ENCODE results near the gene UNC5B. TPM values are rescaled to one million over a fixed set of nuclear protein-coding genes. Genes with fewer than 3 reads are reported as not detected.
"Not testable (repeated sequence)": the region's sequence is repeated elsewhere in the genome, so short reads cannot be mapped to it uniquely, and the experiment has no call there.

UNC5B gene
- total RNA-seq, 2 experiments from 2014 or later, result not detected

DNA sequence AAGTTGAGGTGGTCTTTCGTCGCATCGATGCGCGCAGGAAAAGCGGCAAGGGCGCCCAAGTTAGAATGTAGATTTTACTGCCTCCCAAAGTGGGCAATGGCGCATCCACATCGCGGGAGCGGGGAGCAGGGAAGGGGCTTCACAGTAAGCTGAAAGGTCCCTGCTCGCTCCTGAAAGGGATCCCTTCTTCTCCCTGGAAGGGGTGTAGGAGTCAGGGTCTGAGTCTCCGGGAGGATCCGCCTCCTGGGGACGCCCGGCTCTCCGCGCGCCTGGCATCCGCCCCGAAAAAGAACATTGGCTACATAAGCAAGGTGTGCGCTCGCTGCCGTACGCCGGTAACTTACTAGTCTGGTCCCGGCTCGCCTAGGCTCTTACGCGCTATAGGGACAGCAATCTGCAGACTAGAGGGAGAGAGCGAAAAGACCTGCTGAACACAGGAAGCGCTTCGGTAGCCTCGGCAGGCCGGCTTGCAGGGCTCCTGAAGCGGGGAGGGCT is 804 bp downstream of the UNC5B start:
- H3K4me3 Mint-ChIP-seq, result peak overlapping the region; percentile 5
- ChIA-PET CTCF (no interaction called here), POLR2A (no interaction called here)
- H3K4me1 Mint-ChIP-seq, result peaks cover 2% of the 10 kb centered on the region
- peaks cover 72% of the 10 kb centered on the region for H3K27me3 Mint-ChIP-seq
- no peak overlapping the region for H3K27ac Mint-ChIP-seq
- H3K36me3 Mint-ChIP-seq (ENCODE audit: low read depth), result no peaks in the 10 kb centered on the region
- H3K9me3 Mint-ChIP-seq, result no peaks in the 10 kb centered on the region
- DNase-seq, result peak; percentile 26

DNA sequence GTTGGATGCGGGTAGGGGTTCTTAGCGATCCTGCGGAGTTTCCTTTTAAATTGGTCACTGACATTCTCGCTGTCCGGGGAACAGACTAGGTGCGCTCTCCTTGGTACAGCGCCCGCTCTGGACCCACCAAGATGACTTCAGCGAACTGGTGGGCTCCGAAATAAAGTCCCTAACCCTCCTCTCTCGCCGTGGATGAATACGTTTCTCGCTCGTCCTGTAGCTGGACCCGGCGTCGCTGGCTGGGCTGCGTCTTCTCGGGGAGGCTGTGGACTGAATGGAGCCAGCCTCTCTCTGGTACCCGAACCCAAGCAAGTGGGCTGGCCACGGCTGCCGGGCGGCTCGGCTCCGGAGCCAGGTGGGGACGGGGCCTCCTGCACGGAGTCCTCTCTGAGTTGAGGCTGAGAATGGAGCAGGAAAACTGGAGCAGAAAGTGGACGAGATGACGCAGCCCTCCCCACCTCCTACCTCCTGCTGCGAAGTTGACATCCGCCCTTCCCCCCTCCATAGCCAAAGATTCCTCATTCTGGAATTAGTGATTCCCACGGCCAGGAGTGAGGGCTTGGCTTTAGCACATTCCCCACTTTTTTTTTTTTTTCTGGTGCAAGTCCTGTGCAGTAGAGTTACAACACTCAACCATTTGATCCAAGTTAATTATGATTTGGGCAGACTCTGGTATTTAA is 1.5 kb downstream of the UNC5B start:
- Mint-ChIP-seq H3K9me3 (no peaks in the 10 kb centered on the region), H3K27ac (no peak overlapping the region), H3K4me3 (no peak overlapping the region), H3K27me3 (peaks cover 74% of the 10 kb centered on the region), H3K36me3 (ENCODE audit: low read depth) (no peaks in the 10 kb centered on the region), H3K4me1 (peaks cover 2% of the 10 kb centered on the region)
- ChIA-PET CTCF (no interaction called here), POLR2A (no interaction called here)
- DNase-seq, result no peak

DNA sequence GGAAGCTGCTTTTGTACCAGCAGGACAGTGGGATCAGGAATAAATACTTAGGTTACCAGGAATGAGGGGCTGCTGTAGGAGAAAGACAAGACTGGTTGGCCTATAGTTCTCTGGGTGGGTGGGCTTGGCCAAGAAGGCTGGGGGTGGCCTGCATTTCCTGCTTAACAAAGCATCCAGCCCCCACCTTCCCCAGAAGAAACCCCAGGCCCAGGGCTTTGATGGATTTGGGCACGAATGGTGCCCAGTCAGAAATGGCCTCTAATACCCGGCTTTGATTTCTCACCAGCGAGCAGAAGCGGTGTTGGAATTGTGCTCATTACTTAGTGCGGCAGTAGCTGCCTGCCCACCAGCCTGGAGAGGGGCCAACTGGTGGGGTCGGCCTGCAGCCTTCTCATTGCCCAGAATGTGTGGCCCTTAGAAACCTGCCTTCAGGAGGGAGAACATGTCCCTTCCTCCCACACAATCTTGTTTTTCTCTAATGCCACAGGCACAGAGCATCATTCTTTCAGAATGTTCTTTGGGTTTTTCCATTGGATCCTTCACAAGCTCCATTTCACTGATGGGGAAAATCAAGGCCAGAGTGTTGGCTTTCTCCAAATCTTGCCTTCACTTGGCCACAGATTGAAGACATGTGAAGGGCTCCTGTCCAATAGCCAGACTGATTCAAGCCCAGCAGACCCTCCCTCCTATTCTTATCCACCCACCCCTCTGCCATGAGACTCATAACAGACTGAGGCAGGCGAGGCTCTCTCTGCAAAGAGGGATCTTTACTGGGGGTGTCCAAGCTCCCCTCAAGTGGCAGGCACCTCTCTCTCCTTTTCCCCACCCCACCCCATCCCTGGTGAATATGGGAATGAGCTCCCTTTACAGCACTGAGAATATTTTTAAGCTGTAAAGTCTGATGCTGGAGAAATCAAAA is 2.5 kb downstream of the UNC5B start:
- Mint-ChIP-seq H3K4me3 (no peak overlapping the region), H3K9me3 (no peaks in the 10 kb centered on the region), H3K4me1 (peaks cover 2% of the 10 kb centered on the region), H3K27me3 (peaks cover 75% of the 10 kb centered on the region), H3K27ac (no peak overlapping the region), H3K36me3 (ENCODE audit: low read depth) (no peaks in the 10 kb centered on the region)
- no peak for DNase-seq
- ChIA-PET POLR2A (no interaction called here), CTCF (interaction anchor here (0.8 to 1.4 kb wide), 2 partner anchors 9 to 55 kb away, joined by 3 to 8 read pairs; no protein-coding TSS in a partner anchor)

DNA sequence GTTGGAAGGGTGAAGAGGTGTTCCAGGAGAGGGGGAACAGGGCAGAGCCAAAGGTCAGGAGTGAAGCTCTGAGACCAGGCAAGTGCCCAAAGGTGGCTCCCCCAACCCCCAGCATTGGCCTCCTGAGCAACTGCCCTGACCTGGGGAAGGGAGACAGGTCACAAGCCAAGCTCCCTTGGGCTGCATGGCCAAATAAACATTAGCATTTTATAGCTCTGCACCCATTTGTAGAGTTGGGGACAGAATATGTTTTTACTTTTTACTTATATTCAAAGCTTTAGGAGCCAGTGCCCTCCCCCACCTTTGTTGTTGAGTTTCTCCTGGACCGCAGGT is 4.0 kb downstream of the UNC5B start:
- Mint-ChIP-seq H3K9me3 (no peaks in the 10 kb centered on the region), H3K36me3 (ENCODE audit: low read depth) (no peaks in the 10 kb centered on the region), H3K4me1 (peaks cover 2% of the 10 kb centered on the region), H3K27ac (no peak overlapping the region), H3K4me3 (no peak overlapping the region), H3K27me3 (peaks cover 63% of the 10 kb centered on the region)
- no peak for DNase-seq
- ChIA-PET POLR2A (no interaction called here), CTCF (interaction anchor here (1.3 to 1.4 kb wide), 2 partner anchors 54 to 832 kb away, joined by 3 to 4 read pairs; no protein-coding TSS in a partner anchor)

DNA sequence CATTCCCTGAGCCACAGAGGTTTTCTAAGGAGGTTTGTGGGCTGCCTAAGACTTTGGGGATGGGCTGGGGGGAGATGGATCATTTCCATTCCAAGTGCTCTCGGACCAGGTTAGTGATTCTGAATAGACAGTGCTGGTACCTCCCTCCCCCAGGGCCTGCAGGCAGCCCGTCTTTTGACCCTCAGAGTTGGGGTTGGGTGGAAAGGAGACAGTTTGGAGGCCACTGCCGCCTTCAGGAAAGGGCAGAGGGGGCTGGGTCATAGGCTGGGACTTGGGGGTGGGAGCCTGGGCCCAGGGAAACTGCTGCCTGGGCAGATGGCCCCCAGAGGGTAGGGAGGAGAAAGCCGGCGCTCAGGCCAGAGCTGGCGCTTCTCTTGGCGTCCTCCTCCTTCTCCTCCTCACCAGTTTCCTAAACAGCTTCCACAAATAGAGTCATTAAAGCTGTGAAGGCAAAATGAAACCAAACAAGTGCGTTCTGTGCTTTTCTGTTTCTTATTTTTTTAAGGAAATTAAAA is 4.4 kb downstream of the UNC5B start:
- Mint-ChIP-seq H3K9me3 (no peaks in the 10 kb centered on the region), H3K36me3 (ENCODE audit: low read depth) (no peaks in the 10 kb centered on the region), H3K27me3 (peaks cover 58% of the 10 kb centered on the region), H3K27ac (no peak overlapping the region), H3K4me3 (peak overlapping the region; percentile 27), H3K4me1 (peaks cover 2% of the 10 kb centered on the region)
- ChIA-PET CTCF (interaction anchor here (1.3 kb wide), 1 partner anchor 832 kb away, joined by 4 read pairs; no protein-coding TSS in a partner anchor), POLR2A (no interaction called here)
- DNase-seq, result no peak

DNA sequence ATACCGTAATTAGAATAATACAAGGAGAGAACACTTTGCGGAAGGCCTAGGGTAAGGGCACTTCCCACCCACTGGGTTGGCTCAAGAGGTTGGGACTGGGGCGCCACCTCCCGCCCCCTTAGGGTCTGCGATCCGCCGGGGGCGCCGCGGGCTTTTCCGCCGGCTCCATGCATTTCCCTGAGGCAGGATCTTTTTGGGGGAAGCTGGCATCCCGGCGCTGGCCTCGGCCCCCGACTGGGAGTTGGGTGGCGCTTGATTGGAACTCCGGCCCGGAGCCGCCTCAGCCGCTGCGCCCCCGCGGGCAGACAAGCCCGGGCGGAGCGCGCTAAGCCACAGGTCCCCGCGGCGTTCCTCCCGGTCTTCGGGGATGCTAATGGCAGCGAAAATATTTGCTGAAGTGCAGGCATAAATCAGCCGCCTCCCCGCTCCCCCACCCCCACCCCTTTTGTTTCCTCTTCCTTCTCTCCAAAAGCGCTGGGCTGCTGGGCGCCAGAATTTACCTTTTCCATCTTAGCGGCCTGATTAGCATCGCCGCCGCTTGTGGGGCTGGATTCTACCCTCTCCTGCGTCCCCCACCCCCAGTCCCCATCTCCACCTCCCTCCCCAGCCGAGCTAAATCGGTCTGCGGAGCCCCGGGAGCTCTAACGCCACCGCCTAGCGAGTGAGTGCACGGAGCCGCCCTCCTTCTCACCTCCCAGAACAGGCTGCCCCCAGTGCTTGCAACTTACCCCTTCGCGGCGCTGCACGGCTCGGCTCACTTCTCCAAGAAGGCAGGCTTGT is 5.1 kb downstream of the UNC5B start:
- peaks cover 2% of the 10 kb centered on the region for H3K4me1 Mint-ChIP-seq
- H3K36me3 Mint-ChIP-seq (ENCODE audit: low read depth), result no peaks in the 10 kb centered on the region
- DNase-seq, result no peak
- H3K27me3 Mint-ChIP-seq, result peaks cover 54% of the 10 kb centered on the region
- no peaks in the 10 kb centered on the region for H3K9me3 Mint-ChIP-seq
- H3K4me3 Mint-ChIP-seq, result peak overlapping the region; percentile 27
- H3K27ac Mint-ChIP-seq, result no peak overlapping the region
- ChIA-PET POLR2A (no interaction called here), CTCF (interaction anchor here (1.3 kb wide), 1 partner anchor 831 kb away, joined by 4 read pairs; no protein-coding TSS in a partner anchor)

DNA sequence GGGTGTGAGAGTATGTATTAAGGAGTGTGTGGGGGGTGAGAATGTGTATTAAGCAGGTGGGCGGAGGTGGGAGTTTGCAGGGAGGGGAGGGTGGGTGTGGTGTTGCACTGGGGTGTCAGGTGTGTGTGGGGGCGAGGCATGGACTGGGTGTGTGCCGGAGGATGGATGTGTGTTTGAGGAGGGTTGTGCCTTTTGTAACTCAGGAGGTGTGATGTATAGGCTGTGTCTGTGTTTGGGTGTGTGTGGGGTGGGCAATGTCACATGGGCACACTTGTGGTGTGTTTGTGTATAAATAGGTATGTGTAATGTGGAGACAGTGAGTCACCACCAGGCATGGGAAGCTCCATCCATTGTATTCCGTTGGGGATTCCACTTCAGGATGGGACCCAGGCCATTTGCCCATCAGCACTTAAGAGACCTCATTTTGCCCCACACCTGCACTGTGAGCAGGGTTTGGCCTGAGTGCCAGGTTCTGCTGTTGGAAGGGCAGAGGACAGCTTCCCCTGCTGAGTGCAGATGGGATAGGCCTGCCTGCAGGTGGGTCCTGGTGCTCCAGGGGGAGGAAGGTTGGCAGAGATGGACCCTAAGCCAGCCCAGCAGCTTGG is 5.8 kb downstream of the UNC5B start:
- H3K27me3 Mint-ChIP-seq, result peaks cover 52% of the 10 kb centered on the region
- no peaks in the 10 kb centered on the region for H3K36me3 Mint-ChIP-seq (ENCODE audit: low read depth)
- peak overlapping the region; percentile 13 for H3K4me3 Mint-ChIP-seq
- POLR2A ChIA-PET, result no interaction called here
- no peak overlapping the region for H3K27ac Mint-ChIP-seq
- H3K9me3 Mint-ChIP-seq, result no peaks in the 10 kb centered on the region
- peaks cover 2% of the 10 kb centered on the region for H3K4me1 Mint-ChIP-seq
- no peak for DNase-seq
- CTCF ChIA-PET, result no interaction called here

DNA sequence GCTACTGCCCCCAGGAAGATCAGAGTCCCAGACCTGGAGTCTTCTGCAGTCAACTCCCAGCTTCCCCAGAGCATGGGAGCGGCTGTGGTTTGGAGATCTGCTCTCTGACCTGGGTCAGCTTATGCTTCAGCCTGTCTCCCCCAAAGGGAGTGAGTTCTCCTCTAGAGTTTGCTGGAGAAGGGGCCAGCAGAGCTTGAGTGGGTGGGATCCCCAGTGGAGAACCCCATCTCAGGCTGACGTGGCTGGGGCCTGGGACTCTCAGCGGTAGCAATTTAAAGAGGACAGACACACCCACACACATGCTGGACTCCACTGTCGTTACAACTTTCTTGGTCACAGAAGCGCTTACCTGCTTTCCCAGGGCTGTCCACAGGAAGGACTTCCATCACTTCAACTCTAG is 6.3 kb downstream of the UNC5B start:
- ChIA-PET POLR2A (no interaction called here), CTCF (no interaction called here)
- H3K4me3 Mint-ChIP-seq, result no peak overlapping the region
- H3K27me3 Mint-ChIP-seq, result peaks cover 48% of the 10 kb centered on the region
- no peak overlapping the region for H3K27ac Mint-ChIP-seq
- no peaks in the 10 kb centered on the region for H3K9me3 Mint-ChIP-seq
- no peaks in the 10 kb centered on the region for H3K36me3 Mint-ChIP-seq (ENCODE audit: low read depth)
- no peak for DNase-seq
- peaks cover 2% of the 10 kb centered on the region for H3K4me1 Mint-ChIP-seq

DNA sequence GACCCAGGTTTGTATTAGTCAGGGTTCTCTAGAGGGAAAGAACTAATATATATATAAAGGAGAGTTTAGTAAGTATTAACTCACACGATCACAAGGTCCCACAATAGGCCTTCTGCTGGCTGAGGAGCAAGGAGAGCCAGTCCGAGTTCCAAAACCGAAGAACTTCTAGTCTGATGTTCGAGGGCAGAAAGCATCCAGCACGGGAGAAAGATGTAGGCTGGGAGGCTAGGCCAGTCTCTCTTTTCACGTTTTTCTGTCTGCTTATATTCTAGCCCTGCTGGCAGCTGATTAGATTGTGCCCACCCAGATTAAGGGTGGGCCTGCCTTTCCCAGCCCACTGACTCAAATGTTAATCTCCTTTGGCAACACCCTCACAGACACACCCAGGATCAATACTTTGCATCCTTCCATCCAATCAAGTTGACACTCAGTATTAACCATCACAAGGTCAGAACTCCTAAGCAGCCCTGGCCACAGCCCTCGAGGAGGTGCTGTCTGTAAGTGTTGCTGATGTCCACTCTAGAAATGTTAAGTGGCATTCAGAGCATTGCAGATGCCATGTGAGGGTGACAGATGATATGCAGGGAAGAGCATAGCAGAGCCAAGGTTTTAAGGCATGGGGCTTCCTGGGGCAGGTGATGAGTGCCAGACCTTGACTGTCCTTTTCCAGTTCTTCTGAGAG is 7.0 kb downstream of the UNC5B start:
- H3K9me3 Mint-ChIP-seq; H3K36me3 Mint-ChIP-seq (ENCODE audit: low read depth); DNase-seq; H3K4me3 Mint-ChIP-seq; POLR2A ChIA-PET; H3K4me1 Mint-ChIP-seq; H3K27ac Mint-ChIP-seq; CTCF ChIA-PET: not testable (repeated sequence)
- peaks cover 40% of the 10 kb centered on the region for H3K27me3 Mint-ChIP-seq

DNA sequence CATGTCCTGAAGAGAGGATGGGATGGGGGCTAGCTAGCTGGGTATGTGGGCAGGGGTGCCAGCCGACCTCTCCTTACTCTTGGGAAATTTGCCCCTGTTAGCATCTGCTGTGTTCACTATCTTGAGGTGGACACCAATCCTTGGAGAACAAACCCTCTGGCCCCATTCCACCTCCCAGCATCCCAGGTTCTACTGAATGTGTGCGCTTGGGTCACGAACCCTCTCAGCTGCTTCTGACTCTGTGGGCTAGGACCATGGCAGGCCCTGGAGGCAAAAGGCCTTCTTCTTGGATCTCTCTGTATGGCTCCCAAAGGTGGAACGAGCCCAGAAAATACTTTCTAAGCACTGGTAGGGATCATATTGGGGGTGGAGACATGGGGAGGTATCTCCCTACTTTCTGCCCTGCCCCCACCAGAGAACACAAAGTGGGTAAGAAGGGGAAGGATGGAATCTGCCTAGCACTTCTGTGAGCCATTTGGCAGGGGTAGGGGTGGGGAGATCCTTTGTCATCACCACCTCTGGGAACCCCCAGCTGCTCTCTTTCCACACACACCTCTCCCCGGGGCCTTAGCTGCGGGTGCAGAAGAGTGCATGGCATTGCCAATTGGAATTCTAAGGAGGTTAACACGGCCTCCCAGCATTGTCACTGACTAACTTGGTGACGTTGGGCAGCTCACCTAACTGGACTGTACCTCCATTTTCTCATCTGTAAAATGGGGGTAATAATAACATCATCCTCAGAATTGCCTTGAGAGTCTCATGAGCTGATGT is 7.7 kb downstream of the UNC5B start:
- no peak for DNase-seq
- H3K9me3 Mint-ChIP-seq, result no peaks in the 10 kb centered on the region
- H3K4me1 Mint-ChIP-seq, result peaks cover 2% of the 10 kb centered on the region
- H3K27me3 Mint-ChIP-seq, result peaks cover 34% of the 10 kb centered on the region
- no peak overlapping the region for H3K4me3 Mint-ChIP-seq
- ChIA-PET CTCF (no interaction called here), POLR2A (no interaction called here)
- H3K27ac Mint-ChIP-seq, result no peak overlapping the region
- H3K36me3 Mint-ChIP-seq (ENCODE audit: low read depth), result no peaks in the 10 kb centered on the region

DNA sequence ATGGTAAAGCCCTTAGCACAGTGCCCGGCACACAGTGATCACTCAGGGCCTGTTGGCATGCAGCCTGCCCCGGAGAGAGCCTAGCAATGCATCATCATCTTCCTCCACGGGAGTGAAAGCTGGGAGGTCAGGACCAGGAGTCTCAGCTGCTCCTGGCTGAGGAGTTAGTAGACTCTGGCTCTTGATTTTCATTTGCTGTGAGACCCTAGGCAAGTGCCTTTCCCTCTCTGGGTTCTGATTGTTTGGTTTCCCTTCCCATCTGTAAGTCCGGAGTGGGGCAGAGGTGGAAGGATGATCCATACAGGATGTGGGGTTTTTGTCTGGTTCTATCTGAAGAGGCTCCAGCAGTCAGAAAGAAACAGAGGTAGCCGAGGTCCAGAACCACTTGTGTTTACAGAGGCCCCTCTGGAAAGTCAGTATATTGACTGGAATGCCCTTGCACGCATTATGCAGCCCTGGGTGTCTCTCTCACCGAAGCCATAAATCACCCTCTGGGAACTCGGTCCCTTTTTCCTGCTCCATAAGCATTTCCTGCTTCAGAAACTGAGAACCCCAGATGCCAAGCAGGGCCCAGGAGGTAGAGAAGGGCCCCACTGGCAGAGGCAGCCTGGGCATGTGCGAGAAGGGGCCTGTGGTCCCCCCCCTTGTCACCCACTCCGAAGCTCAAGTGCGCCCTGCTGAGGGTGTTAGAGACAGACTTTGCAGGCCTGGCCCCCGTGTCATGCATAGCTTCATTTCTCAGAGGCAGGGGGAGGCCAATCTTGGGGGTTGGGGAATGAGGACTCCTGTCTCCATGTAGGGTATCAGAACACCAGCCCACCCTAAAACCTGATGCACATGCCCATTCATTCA is 8.5 kb downstream of the UNC5B start:
- POLR2A ChIA-PET, result no interaction called here
- peaks cover 31% of the 10 kb centered on the region for H3K27me3 Mint-ChIP-seq
- no peaks in the 10 kb centered on the region for H3K36me3 Mint-ChIP-seq (ENCODE audit: low read depth)
- H3K4me3 Mint-ChIP-seq, result no peak overlapping the region
- DNase-seq, result no peak
- H3K4me1 Mint-ChIP-seq, result peaks cover 2% of the 10 kb centered on the region
- H3K27ac Mint-ChIP-seq, result no peak overlapping the region
- H3K9me3 Mint-ChIP-seq, result no peaks in the 10 kb centered on the region
- CTCF ChIA-PET, result no interaction called here
